ENCODE data around the gene DMD. TPM values are rescaled to one million over a fixed set of nuclear protein-coding genes. Genes with fewer than 3 reads are reported as not detected.

The DMD gene
- polyA plus RNA-seq, 2 of the 4 experiments (the other 2 are of a cell fraction): 0.03 TPM; not detected in 1

DNA sequence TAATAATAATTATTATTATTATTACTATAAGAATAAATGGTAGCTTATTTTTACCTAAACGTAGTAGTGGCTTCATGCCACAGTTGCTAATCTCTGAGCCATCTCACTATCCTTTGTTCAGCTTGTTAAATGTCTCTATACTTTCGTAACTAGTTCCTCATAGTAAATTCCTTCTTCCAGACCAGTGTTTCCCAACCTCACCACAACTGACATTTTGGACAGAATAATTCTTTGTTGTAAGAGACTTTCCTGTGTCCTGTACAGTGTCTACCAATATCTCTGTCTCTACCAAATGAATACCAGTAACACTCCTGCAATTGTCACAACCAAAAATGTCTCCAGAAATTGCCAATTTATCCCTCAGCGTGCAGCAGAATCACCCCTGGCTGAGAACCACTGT, 1040.9 kb downstream of the DMD start:
- FAIRE-seq (no peak), DNase-seq (ENCODE audit: low read depth in 1 of 2, low spot score in 1 of 2) (no peak), ATAC-seq (no peak)
- TF ChIP-seq, protein P1, sequence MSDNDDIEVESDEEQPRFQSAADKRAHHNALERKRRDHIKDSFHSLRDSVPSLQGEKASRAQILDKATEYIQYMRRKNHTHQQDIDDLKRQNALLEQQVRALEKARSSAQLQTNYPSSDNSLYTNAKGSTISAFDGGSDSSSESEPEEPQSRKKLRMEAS (IDR thresholded peaks at IDR 0.05): no peak
- TF ChIP-seq NR3C1 (IDR thresholded peaks at IDR 0.05) (no peak), POLR2A (IDR thresholded peaks at IDR 0.05; ENCODE audit: low read length) (no peak), JUNB (IDR thresholded peaks at IDR 0.05) (no peak), RCOR1 (IDR thresholded peaks at IDR 0.05; ENCODE audit: low read depth, low read length) (no peak), CEBPB (IDR thresholded peaks at IDR 0.05) (no peak), HOXA7 (CRISPR knock-in tag; IDR thresholded peaks at IDR 0.05) (no peak), RAD21 (conservative IDR thresholded peaks at IDR 0.05 in 1 of 2, IDR thresholded peaks at IDR 0.05 in 1 of 2) (no peak), JUN (IDR thresholded peaks at IDR 0.05) (no peak), NFE2L2 (conservative IDR thresholded peaks at IDR 0.05; ENCODE audit: low read length) (no peak), FOSB (CRISPR knock-in tag; IDR thresholded peaks at IDR 0.05) (no peak), ZNF302 (CRISPR knock-in tag; IDR thresholded peaks at IDR 0.05) (no peak), SREBF2 (IDR thresholded peaks at IDR 0.05) (no peak), MAFK (IDR thresholded peaks at IDR 0.05; ENCODE audit: partially characterized antibody) (no peak), CHD4 (IDR thresholded peaks at IDR 0.05; ENCODE audit: borderline replicate concordance) (no peak), HOXB13 (CRISPR knock-in tag; IDR thresholded peaks at IDR 0.05; ENCODE audit: low read depth) (no peak), KDM5A (IDR thresholded peaks at IDR 0.05) (no peak), POLR2AphosphoS2 (conservative IDR thresholded peaks at IDR 0.05; ENCODE audit: low read length) (no peak), HEYL (CRISPR knock-in tag; IDR thresholded peaks at IDR 0.05) (no peak)
- TF ChIP-seq, protein P2, sequence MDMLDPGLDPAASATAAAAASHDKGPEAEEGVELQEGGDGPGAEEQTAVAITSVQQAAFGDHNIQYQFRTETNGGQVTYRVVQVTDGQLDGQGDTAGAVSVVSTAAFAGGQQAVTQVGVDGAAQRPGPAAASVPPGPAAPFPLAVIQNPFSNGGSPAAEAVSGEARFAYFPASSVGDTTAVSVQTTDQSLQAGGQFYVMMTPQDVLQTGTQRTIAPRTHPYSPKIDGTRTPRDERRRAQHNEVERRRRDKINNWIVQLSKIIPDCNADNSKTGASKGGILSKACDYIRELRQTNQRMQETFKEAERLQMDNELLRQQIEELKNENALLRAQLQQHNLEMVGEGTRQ (IDR thresholded peaks at IDR 0.05): no peak
- WGBS (ENCODE audit: missing lambda C conversion rate): 0% methylated on average over 3 of the region's 3 CpGs
- Histone ChIP-seq H3K9me3 (no peaks in the 10 kb centered on the region), H3K4me2 (no peak overlapping the region), H3K4me3 (no peak overlapping the region), H3K27ac (no peak overlapping the region), H3K4me1 (no peaks in the 10 kb centered on the region)
- ChIA-PET POLR2A (no interaction called here), CTCF (no interaction called here)

DNA sequence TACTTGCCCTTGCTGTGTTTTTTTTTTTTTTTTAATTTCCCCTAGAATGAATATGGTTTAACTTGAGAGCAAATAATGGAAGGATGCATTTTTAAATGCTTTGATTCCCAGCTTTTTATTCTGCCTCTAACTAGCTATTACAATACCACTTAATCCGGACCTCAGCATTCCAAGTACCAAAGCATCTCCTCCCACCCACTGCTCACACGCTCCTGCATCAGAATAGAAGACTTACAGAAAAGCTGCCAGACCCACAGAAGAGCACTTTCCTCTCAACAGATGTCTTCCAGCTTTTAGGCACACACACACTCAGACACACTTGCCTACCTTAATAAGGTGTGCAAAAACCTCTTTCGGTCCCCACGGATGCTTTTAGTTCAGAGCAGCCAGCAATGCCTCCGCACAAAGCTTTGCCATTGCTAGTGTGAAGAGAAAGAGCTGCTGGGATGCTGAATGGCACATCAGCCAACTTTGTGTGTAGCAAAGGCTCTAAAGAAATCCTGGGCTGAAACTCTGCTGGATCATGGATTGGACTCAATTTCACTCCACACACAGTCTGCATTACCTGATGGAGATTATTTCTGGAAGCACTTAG, 1056.2 kb downstream of the DMD start:
- ATAC-seq: no peak
- CTCF ChIA-PET: no interaction called here
- POLR2A ChIA-PET: no interaction called here
- 4% methylated on average over 4 of the region's 5 CpGs for WGBS (ENCODE audit: missing lambda C conversion rate)
- Histone ChIP-seq H3K4me3 (no peak overlapping the region), H3K27ac (no peak overlapping the region), H3K4me2 (no peak overlapping the region), H3K4me1 (no peaks in the 10 kb centered on the region), H3K9me3 (no peaks in the 10 kb centered on the region)
- FAIRE-seq: no peak
- DNase-seq (ENCODE audit: low read depth in 1 of 2, low spot score in 1 of 2): no peak
- TF ChIP-seq FOSL2 (IDR thresholded peaks at IDR 0.05) (no peak), FOSL2 (CRISPR knock-in tag; IDR thresholded peaks at IDR 0.05) (no peak), EHMT2 (IDR thresholded peaks at IDR 0.05; ENCODE audit: low read depth) (no peak), TP53 (CRISPR knock-in tag; IDR thresholded peaks at IDR 0.05) (no peak), ZC3H11A (IDR thresholded peaks at IDR 0.05) (no peak), RNF2 (IDR thresholded peaks at IDR 0.05; ENCODE audit: borderline replicate concordance, low read depth) (no peak), EHF (CRISPR knock-in tag; IDR thresholded peaks at IDR 0.05) (no peak), CHD4 (IDR thresholded peaks at IDR 0.05; ENCODE audit: borderline replicate concordance) (no peak), HOXB5 (CRISPR knock-in tag; IDR thresholded peaks at IDR 0.05) (no peak), CEBPB (IDR thresholded peaks at IDR 0.05) (no peak), RAD21 (conservative IDR thresholded peaks at IDR 0.05 in 1 of 2, IDR thresholded peaks at IDR 0.05 in 1 of 2) (no peak), ZNF302 (CRISPR knock-in tag; IDR thresholded peaks at IDR 0.05) (no peak), CBX8 (IDR thresholded peaks at IDR 0.05) (no peak), HOXB13 (CRISPR knock-in tag; IDR thresholded peaks at IDR 0.05; ENCODE audit: low read depth) (no peak), MAZ (IDR thresholded peaks at IDR 0.05; ENCODE audit: borderline replicate concordance, low read depth, low read length) (no peak), HDAC2 (IDR thresholded peaks at IDR 0.05) (no peak)

Data from A549 (cell line).